HG03097 (cell line): ENCODE results near the gene FOXK1.
A peak's percentile ranks its signal among the peaks of the same experiment; 100 is the strongest.

Experiments used
- ATAC-seq: cut with Tn5 transposase; IDR thresholded peaks from one replicate; pipeline ENCODE4 v1.9.1; 2021; ENCODE audit not compliant: unreplicated experiment, low FRiP score

FOXK1 gene

DNA sequence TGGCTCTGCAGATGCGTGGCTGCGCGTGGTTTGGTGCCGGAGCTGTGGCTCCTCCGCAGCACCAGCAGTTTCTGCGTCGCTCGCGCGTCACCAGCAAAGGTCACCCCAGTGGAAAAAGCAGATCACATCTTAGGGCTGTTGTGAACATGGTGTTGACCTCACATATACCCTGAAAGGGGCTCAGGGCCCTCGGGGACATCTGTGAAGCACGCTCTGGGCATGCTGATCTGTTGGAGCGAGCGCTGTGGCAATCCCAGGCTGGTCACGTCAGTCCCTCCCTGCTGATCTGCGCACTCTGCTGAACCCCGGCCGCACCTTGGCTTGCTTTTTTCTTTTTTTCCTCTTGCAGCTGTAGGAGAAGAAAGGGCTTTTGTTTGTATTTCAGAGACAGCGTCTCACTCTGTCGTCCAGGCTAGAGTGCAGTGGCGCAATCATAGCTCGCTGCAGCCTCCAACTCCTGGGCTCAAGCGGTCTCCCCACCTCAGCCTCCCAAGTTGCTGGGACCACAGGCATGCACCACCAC, 60.0 kb downstream of the FOXK1 start:
- no peak for ATAC-seq

DNA sequence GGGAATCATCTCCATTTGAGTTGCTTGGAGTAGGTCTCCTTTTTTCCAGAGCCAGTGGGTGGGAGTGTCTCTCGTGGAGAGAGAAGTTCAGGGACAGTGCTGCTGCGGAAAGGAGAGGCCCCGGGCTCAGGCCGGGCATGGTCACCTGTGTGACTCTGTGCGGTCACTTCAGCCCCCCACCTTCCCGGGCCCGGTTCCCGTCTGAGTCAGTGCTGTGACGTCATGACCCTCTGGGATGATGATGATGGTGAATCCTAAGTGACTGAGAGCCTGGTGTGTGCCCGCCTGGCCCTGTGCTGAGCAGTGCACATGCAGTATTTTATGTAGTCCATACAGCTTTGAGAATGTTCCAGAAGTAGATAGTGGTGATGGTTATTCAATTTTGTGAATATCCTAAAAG, 60.8 kb downstream of the FOXK1 start:
- ATAC-seq = no peak

DNA sequence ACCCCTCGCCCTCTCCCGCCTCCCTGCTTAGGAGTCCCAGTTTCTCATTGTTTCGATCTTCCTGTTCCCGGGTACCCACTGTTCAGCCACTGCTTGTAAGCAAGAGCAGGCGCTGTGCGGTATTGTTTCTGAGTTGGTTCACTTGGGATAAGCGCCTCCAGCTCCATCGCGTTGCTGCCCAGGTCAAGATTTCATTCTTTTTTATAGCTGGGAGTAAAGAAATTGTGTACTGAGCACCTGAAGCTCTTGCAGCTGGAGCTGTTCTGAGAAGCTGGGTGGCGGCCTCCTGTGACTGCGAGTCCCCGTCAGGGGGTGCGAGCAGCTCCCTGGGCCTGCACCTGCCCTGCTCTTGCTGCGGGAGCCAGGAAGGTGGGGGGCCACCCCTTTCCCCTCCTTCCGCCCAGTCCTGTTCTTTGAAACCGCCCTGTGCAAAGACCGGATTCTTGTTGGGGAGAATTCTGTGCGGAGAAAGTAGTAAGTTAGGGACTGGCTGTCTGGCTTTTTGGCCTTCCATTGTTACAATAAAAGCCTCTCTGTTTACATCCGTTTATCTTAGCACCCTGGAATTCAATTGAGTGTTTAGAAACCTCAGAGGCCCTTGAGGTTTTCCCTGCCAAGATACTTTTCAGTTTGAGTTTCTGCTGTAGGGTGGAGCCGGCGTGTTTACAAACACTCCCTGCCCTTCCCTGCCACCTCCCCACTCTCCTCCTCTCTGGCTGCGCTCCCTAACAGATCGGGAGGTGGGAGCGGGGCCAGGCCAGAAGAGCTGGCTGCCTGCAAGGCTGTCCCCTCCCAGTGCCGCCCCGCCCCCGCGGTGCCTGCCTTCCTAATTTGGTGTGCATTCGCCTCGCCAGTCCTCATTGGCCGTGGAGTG, 62.5 kb downstream of the FOXK1 start:
- peak; percentile 70 for ATAC-seq

DNA sequence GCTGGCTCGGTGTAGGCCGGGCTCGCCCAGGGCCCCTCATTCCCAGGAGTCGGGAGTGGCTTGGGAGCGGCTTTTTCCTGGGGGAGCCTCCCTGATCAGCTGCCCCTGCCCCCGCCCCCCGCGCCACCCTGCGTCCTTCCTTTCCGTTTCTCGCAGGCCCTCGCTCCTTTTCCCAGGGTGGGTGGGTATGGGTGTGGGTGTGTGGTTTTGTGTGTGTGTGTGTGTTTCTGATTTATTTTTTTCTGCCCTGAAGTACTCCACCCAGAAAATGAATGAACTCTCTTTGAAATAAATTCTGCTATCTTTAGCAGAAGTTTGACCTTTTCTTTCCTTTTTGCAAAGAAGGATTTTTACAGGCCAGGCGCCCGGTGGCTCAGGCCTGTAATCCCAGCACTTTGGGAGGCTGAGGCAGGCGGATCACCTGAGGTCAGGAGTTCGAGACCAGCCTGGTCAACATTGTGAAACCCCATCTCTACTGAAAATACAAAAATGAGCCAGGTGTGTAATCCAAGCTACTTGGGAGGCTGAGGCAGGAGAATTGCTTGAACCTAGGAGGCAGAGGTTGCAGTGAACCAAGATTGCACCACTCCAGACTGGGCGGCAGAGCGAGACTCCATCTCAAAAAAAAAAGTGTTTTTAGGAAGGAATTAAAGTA, 63.3 kb downstream of the FOXK1 start:
- ATAC-seq = no peak

DNA sequence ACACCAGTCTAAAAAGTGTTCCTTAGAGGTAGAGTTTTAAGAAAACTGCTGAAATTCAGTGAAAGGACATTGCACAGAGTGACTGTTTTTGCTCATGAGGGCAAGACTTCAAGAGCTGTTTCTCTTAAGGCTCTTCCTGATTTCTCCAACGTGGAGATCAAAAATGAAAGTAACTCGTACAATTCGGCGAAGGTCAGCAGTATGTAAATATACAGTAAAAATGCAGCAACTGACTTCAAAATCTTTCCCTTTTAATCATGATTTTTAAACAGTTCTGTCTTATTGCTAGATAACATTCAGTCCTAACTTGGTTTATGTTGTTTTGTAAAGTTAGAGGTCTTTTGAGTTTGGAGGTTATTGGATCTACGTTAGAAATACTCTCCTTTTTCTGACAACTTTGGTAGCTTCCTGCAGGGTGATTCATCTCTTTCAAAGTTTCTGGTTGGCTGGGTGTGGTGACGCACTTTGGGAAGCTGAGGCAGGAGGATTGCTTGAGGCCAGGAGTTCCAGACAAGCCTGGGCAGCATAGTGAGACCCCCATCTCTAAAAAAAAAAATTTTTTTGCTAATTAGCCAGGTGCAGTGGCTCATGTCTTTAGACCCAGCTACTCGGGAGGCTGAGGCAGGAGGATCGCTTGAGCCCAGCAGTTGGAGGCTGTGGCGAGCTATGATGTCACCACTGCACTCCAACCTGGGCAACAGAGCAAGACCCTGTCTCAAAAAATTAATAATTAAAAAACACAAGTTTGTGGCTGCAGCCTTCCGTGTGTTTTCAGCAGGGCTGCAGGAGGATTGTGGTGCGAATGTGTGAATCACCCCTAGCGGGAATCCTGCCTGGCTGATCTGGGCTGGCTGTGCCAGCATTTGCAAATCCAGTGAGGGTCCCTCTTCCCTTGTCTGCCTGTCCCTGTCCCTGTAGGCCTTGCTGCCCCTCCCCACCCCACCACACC, 64.2 kb downstream of the FOXK1 start:
- ATAC-seq = no peak

DNA sequence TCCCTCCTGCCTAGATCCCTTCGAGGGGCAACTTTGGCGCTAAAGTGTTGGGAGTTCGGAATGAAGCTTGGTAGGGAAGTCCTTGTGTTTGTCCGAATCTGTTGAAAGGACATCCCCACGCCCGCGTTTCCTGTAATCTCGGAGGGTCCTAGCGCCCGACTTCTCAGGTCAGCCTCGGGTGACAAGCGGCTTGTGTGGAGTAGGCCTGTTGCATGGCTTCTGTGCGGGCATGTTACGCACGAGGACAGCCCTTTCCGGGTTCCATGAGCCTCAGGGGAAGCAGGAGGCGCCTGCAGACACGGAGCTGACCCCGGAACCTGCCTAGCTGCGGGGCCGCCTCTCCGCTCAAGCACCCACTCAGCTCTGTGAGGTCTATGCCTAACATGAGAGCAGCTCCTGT, 64.9 kb downstream of the FOXK1 start:
- no peak for ATAC-seq

DNA sequence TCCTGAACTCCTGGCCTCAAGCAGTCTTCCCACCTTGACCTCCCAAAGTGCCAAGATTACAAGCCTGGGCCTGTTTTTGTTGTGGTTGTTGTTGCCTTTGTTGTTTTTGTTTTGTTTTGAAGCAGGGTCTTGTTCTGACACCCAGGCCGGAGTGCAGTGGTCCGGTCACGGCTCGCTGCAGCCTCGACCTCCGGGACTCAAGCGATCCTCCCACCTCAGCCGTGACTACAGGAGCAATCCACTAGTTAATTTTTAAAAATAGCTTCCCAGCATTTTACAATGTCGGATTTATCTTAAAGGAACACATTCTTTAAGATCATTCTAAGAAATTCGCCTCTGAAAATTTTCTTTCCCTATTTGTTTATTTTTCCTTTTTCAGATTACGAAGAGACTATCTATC, 65.7 kb downstream of the FOXK1 start:
- no peak for ATAC-seq

DNA sequence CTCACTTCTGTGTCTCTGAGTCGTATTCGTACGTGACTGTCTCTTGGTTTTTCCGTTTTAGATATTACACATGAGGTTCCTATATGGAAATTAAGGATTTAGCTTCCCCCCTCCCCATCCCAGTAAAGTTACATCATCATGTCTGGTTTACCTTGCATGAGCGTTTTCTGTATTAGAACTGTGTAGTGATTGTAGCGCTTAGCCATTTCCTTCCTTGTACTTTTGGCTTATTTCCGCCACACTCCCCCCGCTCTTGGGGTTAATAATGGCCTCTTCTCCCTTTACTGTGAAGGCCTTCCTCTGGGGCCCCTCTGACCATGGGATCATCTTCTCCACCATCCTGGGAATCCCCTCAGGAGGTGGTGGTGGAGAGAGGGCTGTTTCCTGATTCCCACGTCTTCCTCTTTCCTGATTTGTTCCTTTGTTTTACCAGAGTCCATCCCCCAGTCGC, 66.2 kb downstream of the FOXK1 start:
- no peak for ATAC-seq

DNA sequence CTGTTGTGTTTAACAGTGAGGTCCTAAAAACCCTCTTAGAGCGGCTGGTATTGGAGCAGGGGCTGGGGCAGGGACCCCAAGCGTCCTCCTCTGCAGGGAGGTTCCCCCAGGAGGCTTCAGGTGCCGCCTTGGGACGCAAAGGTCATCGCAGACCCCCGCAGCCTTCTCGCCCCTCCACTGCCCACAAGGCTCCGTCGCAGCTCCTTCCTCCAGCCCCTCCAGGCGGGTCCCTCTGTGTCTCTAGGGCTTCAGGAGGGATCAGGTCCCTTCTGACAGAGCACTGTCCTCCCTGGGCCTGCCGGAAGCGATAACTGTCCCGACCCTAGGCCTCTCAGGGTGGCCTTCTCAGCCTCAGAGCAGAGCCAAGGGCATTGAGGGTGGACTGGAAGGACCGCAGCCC, 67.3 kb downstream of the FOXK1 start:
- ATAC-seq = no peak

DNA sequence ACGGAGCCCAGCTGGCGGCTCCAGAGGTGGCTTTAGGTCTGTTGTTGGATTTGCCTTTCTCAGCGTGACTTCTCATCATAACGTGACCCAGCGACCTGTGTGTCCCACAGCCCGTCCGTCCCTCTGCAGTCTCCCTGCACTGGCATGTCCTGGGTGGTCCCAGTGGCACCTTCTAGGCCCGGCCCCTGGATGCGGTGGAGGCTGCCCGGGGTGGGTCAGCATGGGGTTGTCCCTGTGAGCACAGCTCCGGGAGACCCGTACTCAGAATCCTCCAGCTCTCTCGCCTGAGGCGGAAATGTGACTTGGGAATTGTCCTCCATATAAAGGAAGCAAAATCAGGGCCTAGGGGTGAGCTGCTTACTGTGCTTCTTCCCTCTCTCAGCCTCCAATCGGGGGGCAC, 67.7 kb downstream of the FOXK1 start:
- ATAC-seq = no peak

DNA sequence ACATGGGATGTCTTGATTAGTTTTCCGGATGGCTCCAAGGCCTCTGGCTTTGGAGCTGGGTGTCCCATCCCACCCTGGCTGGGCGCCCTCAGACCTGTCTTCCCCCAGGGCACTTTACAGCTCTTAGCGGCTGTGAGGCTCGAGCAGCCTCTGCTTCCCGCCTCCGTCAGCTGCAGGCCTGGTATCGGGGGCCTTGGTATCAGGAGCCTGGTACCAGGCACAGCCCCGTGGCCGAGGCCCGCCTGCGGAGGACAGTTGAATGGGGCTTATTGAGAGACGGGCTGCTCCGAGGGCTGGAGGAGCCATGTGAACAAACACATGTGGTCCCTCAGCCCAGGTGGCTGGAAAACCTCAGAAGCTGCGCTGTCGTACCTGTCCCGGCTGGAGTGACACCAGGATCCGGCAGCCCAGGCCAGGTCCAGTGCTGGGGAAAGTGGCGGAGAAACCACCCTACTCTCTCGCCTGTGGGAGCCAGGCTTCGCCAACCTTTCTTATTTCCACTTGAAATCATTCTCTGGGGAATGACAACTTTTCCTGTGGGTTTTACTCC, 69.4 kb downstream of the FOXK1 start:
- no peak for ATAC-seq

DNA sequence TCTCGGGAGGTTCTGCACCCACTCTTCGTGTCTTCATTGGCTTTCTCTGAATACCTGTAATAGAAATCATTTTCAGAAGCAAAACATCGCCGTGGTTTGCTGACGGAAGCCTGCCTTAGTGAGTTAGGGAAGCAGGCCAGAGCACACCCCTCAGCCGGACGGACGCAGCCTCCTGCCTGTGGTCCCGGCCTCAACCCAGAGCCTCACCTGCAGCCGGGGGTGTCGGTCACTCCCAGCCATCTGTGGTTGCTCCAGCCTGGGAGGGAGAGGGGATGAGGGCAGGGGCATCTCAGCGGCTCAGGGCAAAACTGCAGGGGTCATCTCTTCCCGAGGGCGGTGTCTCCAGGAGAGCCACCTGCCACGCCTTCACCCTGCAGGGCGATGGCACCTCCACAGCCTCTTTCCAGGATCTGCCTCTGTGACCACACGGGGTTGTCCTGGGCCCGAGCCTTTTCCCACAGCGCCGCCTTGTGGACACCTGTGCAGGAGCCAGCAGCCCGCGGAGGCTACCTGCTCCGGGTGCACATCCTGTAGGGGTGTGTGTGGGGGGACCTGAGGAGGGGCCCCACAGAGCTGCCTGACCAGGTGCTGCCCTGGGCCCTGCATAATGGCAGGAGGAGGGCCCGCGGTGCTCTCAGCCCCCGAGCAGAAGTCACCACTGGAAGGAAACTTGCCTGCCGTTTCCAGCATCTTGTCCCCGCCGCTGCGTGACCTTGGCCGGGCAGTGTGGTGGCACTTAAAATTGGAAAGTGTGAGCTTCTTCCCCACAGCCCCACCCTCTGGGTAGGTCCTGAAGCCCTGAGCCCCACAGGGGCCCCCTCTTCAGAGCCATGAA, 71.7 kb downstream of the FOXK1 start:
- peak; percentile 51 for ATAC-seq

DNA sequence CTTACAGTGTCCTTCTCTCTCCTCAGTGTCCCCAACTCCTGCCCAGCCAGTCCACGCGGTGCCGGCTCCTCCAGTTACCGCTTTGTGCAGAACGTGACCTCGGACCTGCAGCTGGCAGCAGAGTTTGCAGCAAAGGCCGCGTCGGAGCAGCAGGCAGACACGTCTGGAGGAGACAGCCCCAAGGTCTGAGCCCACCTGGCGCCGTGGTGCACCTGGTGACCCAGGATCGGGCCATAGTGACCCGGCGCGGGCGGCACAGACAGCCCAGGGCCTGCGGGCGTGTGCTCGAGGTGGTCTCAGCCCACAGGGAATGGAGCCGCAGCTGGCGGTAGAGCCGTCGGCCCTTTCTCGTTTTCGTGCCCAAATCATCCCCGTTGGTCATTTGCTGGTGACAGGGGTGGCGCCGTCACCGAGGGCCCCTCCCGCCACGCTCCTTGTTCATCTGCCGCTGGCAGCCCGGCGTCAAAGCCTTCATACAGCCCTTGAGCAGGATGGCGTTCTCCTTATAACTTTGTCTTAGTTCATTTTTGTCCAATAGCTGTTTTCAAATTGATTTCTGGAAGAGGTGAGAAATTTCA, 72.4 kb downstream of the FOXK1 start:
- ATAC-seq = no peak

DNA sequence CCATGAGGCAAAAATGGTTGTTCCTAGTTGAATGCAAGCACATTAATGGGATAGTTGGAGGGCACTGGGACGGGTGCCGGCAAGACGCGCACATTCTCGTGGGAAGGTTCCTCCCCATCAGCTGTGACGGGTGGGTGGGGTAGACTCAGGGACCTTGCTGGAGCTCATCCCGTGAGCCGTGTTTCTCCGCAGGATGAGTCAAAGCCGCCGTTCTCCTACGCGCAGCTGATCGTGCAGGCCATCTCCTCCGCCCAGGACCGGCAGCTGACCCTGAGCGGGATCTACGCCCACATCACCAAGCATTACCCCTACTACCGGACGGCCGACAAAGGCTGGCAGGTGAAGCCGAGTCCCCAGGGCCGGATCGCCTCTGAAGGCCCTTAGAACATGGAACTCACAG, 73.0 kb downstream of the FOXK1 start:
- ATAC-seq = no peak

DNA sequence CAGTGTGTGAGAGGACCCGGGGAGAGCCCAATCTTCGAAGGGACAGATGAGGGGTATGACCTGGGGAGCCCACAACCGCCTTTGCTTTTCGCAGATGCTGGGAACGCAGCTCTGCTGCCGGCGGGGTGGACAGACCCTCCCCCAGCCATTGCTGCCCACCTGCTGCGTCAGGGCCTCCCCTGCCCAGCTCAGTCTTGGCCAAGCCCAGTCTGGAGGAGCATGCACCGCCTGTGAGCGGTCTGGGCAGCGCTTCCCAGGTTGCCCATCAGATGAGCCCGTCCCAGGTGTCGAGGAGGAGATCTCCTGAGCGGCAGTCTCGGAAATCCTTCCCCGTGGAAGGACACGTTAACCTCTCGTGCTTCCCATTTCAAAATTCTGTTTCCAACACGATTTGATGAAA, 76.0 kb downstream of the FOXK1 start:
- ATAC-seq = no peak

DNA sequence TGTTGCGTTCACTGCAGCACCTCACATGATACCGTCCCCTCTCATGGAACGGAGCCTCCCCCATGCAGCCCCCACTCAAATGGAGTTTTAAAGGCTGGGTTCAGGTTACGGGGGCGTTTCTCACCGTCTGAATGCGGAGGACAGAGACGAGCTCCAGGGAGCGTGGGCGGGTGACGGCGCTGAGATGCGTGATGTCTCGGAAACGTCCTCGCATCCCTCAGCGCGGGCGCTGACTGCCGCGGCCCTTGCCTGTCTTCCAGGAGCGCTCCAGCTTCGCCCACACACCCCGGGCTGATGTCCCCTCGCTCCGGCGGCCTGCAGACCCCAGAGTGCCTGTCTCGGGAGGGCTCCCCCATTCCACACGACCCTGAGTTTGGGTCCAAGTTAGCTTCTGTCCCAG, 76.7 kb downstream of the FOXK1 start:
- no peak for ATAC-seq

DNA sequence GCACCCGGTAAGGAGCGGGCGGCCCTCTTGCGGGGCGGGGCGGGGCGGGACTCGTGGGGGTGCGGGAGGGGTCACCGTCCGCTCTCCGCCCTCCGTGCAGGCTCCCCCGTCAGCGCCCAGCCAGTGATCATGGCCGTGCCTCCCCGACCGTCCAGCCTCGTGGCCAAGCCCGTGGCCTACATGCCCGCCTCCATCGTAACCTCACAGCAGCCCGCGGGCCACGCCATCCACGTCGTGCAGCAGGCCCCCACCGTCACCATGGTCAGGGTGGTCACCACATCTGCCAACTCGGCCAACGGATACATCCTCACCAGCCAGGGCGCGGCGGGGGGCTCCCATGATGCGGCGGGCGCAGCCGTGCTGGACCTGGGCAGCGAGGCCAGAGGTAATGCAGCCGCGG, 77.1 kb downstream of the FOXK1 start:
- no peak for ATAC-seq

DNA sequence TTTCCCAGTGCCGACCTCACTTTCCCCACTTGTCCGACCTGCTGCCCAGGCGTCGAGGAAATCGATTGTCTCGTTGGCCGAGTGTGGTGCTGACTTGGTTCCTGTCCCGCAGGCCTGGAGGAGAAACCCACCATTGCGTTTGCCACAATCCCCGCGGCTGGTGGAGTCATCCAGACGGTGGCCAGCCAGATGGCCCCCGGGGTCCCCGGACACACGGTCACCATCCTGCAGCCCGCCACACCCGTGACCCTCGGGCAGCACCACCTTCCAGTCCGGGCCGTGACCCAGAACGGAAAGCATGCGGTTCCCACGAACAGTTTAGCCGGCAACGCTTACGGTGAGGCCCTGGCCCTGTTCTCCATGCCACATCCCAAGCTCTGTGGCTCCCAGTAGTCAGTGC, 78.9 kb downstream of the FOXK1 start:
- no peak for ATAC-seq
